PC-3 (cell line): Measurements from ENCODE around the gene AIFM2. TPM values are rescaled to one million over a fixed set of nuclear protein-coding genes. Genes with fewer than 3 reads are reported as not detected.

Experiments
- ATAC-seq: fragments of 200-7000 bp; cut with Tn5 transposase; 2 replicates; pipeline ENCODE4 v1.9.1; 2020; ENCODE audit warnings: mild to moderate bottlenecking, moderate library complexity
- BruUV-seq: library from RNA; stranded (reverse); fragments of 400-500 nt; replicated peaks from 2 replicates; lab custom pipeline; 2021; lab: Mats Ljungman, UMichigan
- CTCF ChIA-PET: fragments of 300-600 bp; sonication (Branson Sonifier 250); formaldehyde crosslinking; loops from one replicate; lab custom pipeline; 2022; ENCODE audit warnings: antibody characterized with exemption; lab: Charles Lee
- POLR2A ChIA-PET: fragments of 300-600 bp; sonication (Branson Sonifier 250); formaldehyde crosslinking; loops from one replicate; lab custom pipeline; 2022; ENCODE audit warnings: antibody characterized with exemption; ENCODE audit not compliant: unreplicated experiment; lab: Charles Lee
- DNase-seq: peaks from one replicate; pipeline ENCODE4 v3.0.0-alpha.2; 2015
- H2AFZ ChIP-seq: fragments of 300-600 bp; sonication (generic); 2 replicates; pipeline ENCODE4 v1.6.0; 2016; ENCODE audit warnings: antibody characterized with exemption, low read length
- H3F3A ChIP-seq: fragments of 300-600 bp; sonication (generic); one replicate; pipeline ENCODE4 v1.6.0; 2017; ENCODE audit warnings: antibody characterized with exemption, low read length, control low read depth, mild to moderate bottlenecking; ENCODE audit not compliant: unreplicated experiment
- H3K27ac ChIP-seq: fragments of 300-600 bp; sonication (generic); 2 replicates; pipeline ENCODE4 v1.5.1; 2016; ENCODE audit warnings: mild to moderate bottlenecking, low read length
- H3K27me3 ChIP-seq: fragments of 300-600 bp; sonication (generic); 2 replicates; pipeline ENCODE4 v1.6.1; 2016; ENCODE audit warnings: low read length, mixed read lengths
- H3K36me3 ChIP-seq: fragments of 300-600 bp; sonication (generic); 2 replicates; pipeline ENCODE4 v1.6.1; 2016; ENCODE audit warnings: low read depth, mixed run types, low read length, mixed read lengths
- H3K4me1 ChIP-seq: fragments of 300-600 bp; sonication (generic); 2 replicates; pipeline ENCODE4 v1.5.1; 2016; ENCODE audit warnings: low read length; ENCODE audit not compliant: insufficient read depth
- H3K4me2 ChIP-seq: fragments of 300-600 bp; sonication (generic); 2 replicates; pipeline ENCODE4 v1.6.0; 2016; ENCODE audit warnings: low read length
- H3K4me3 ChIP-seq: fragments of 300-600 bp; sonication (generic); 2 replicates; pipeline ENCODE4 v1.5.1; 2016; ENCODE audit warnings: mild to moderate bottlenecking, low read length, mixed read lengths
- H3K79me2 ChIP-seq: fragments of 300-600 bp; sonication (generic); 2 replicates; pipeline ENCODE4 v1.6.1; 2017; ENCODE audit warnings: low read length, mixed read lengths
- H3K9ac ChIP-seq: fragments of 300-600 bp; sonication (generic); 2 replicates; pipeline ENCODE4 v1.6.0; 2016; ENCODE audit warnings: mild to moderate bottlenecking, low read length
- H3K9me2 ChIP-seq: fragments of 300-600 bp; sonication (generic); replicated peaks from 2 replicates; pipeline ENCODE4 v1.6.1; 2016; ENCODE audit warnings: mixed run types, low read length, mixed read lengths
- H3K9me3 ChIP-seq: fragments of 300-600 bp; sonication (generic); 2 replicates; pipeline ENCODE4 v1.6.1; 2016; ENCODE audit warnings: low read length, mixed read lengths
- H4K20me1 ChIP-seq: fragments of 300-600 bp; sonication (generic); 2 replicates; pipeline ENCODE4 v1.6.1; 2016; ENCODE audit warnings: low read length, mixed read lengths
- CTCF ChIP-seq: fragments of 300-600 bp; sonication (generic); conservative IDR thresholded peaks from 2 replicates; pipeline ENCODE4 v1.5.1; 2017; ENCODE audit warnings: antibody characterized with exemption, low read depth, mild to moderate bottlenecking, low read length
- EZH2 ChIP-seq: fragments of 300-600 bp; sonication (generic); IDR thresholded peaks from one replicate; pipeline ENCODE4 v1.6.1; 2017; ENCODE audit warnings: antibody characterized with exemption, mild to moderate bottlenecking, low read length; ENCODE audit not compliant: unreplicated experiment
- EZH2phosphoT487 ChIP-seq: fragments of 300-600 bp; sonication (generic); IDR thresholded peaks from 2 replicates; pipeline ENCODE4 v1.6.1; 2018; ENCODE audit warnings: mild to moderate bottlenecking, antibody characterized with exemption, low read length, borderline replicate concordance
- intact Hi-C: fragments of 100-400 bp; cut with micrococcal nuclease; formaldehyde crosslinking; loops from 2 replicates; pipeline ENCODE4 v1.9.0; 2023
- total RNA-seq: library from RNA; depleted of rRNA; stranded (reverse); fragments of >200 nt; gene quantifications from 2 replicates; pipeline ENCODE4 v1.2.3, GENCODE V29; 2014

AIFM2 gene
- total RNA-seq, 1 experiment from 2014 or later, result 29.2 TPM

- no peak for TF ChIP-seq EZH2phosphoT487
- peak; percentile 100 for TF ChIP-seq CTCF
- TF ChIP-seq EZH2, result no peak
- no peaks in the 10 kb centered on the region for H3K9me3 ChIP-seq
- H3F3A ChIP-seq, result no peaks in the 10 kb centered on the region
- H3K36me3 ChIP-seq, result peaks cover 73% of the 10 kb centered on the region
- no peak overlapping the region for H3K27ac ChIP-seq
- H4K20me1 ChIP-seq, result no peaks in the 10 kb centered on the region
- intact Hi-C loops, result loop anchor here (1.0 kb wide), 1 partner anchor 30 kb away; the partner anchor contains the start of gene TYSND1
- H3K79me2 ChIP-seq, result no peaks in the 10 kb centered on the region
- no peak overlapping the region for H3K4me3 ChIP-seq
- H3K27me3 ChIP-seq, result no peaks in the 10 kb centered on the region
- no TSS peak for BruUV-seq
- no peaks in the 10 kb centered on the region for H3K9me2 ChIP-seq
- ChIA-PET CTCF (interaction anchor here (0.6 to 3.1 kb wide), 8 partner anchors 21 to 346 kb away, joined by 3 to 50 read pairs (median 4); partner anchors contain the start of gene TYSND1), POLR2A (no interaction called here)
- H3K4me2 ChIP-seq, result no peak overlapping the region
- H3K9ac ChIP-seq, result no peak overlapping the region
- ATAC-seq (peak; percentile 85), DNase-seq (peak; percentile 86)
- no peaks in the 10 kb centered on the region for H3K4me1 ChIP-seq
- H2AFZ ChIP-seq, result no peak overlapping the region
Observed at GRCh38 chr10:70115948-70116682, 16.5 kb downstream of the AIFM2 start.

- no peak overlapping the region for H3K9ac ChIP-seq
- no peaks in the 10 kb centered on the region for H4K20me1 ChIP-seq
- intact Hi-C loops, result no loop called here
- H3K4me1 ChIP-seq, result no peaks in the 10 kb centered on the region
- H3K36me3 ChIP-seq, result peaks cover 64% of the 10 kb centered on the region
- BruUV-seq, result no TSS peak
- no peak overlapping the region for H2AFZ ChIP-seq
- no peaks in the 10 kb centered on the region for H3F3A ChIP-seq
- no peaks in the 10 kb centered on the region for H3K9me2 ChIP-seq
- ATAC-seq, result no peak
- CTCF ChIA-PET, result interaction anchor here (0.5 to 3.1 kb wide), 3 partner anchors 12 to 31 kb away, joined by 3 to 50 read pairs (median 19); partner anchors contain the start of gene TYSND1
- H3K27ac ChIP-seq, result no peak overlapping the region
- H3K4me2 ChIP-seq, result no peak overlapping the region
- H3K79me2 ChIP-seq, result no peaks in the 10 kb centered on the region
- no peak for DNase-seq
- no peaks in the 10 kb centered on the region for H3K9me3 ChIP-seq
- H3K27me3 ChIP-seq, result no peaks in the 10 kb centered on the region
- no peak overlapping the region for H3K4me3 ChIP-seq
- POLR2A ChIA-PET, result no interaction called here
- no peak for TF ChIP-seq EZH2
- TF ChIP-seq CTCF, result peak; percentile 37; the same call in 1 of the 2 replicates
Observed at GRCh38 chr10:70114902-70115301, 17.7 kb downstream of the AIFM2 start.

GRCh38 chr10:70112071-70112470 lies 20.6 kb downstream of the AIFM2 start:
- no peak overlapping the region for H2AFZ ChIP-seq
- ChIA-PET CTCF (no interaction called here), POLR2A (no interaction called here)
- ATAC-seq, result no peak
- H3K36me3 ChIP-seq, result peaks cover 40% of the 10 kb centered on the region; the same call in 1 of the 2 replicates
- no peaks in the 10 kb centered on the region for H3K4me1 ChIP-seq
- H3K9ac ChIP-seq, result no peak overlapping the region
- no TSS peak for BruUV-seq
- no peaks in the 10 kb centered on the region for H3K79me2 ChIP-seq
- TF ChIP-seq CTCF (no peak), EZH2phosphoT487 (no peak), EZH2 (no peak)
- no peak for DNase-seq
- H3K27ac ChIP-seq, result no peak overlapping the region
- no peak overlapping the region for H3K4me2 ChIP-seq
- H3F3A ChIP-seq, result no peaks in the 10 kb centered on the region
- no peaks in the 10 kb centered on the region for H4K20me1 ChIP-seq
- H3K9me2 ChIP-seq, result no peaks in the 10 kb centered on the region
- H3K27me3 ChIP-seq, result no peaks in the 10 kb centered on the region
- intact Hi-C loops, result no loop called here
- H3K4me3 ChIP-seq, result no peak overlapping the region
- no peaks in the 10 kb centered on the region for H3K9me3 ChIP-seq
